Ovary (tissue), 3 donors: ENCODE results near the gene HIP1.

Experiments used
- EP300 ChIP-seq: sonication (generic); formaldehyde crosslinking; IDR thresholded peaks from one replicate; pipeline ENCODE4 v1.6.1; 2017; ENCODE audit warnings: antibody characterized with exemption
- POLR2A ChIP-seq: fragments of 450-650 bp; IDR thresholded peaks from one replicate; pipeline ENCODE4 v1.6.1; 2017; ENCODE audit warnings: antibody characterized with exemption, mild to moderate bottlenecking, moderate library complexity
- TF ChIP-seq, protein P1 (sequence below), 3 donors: fragments of 450-650 bp in 2 of 3; fragments of 200-600 bp in 1 of 3; IDR thresholded peaks; one replicate each; pipeline versions ENCODE4 v1.5.1 to v1.8.0; 2016 to 2022; ENCODE audit warnings: antibody characterized with exemption in 3 of 3, mild to moderate bottlenecking in 1 of 3
- donor health status: DM: no; HTN: no; CAD: no.

DNA sequence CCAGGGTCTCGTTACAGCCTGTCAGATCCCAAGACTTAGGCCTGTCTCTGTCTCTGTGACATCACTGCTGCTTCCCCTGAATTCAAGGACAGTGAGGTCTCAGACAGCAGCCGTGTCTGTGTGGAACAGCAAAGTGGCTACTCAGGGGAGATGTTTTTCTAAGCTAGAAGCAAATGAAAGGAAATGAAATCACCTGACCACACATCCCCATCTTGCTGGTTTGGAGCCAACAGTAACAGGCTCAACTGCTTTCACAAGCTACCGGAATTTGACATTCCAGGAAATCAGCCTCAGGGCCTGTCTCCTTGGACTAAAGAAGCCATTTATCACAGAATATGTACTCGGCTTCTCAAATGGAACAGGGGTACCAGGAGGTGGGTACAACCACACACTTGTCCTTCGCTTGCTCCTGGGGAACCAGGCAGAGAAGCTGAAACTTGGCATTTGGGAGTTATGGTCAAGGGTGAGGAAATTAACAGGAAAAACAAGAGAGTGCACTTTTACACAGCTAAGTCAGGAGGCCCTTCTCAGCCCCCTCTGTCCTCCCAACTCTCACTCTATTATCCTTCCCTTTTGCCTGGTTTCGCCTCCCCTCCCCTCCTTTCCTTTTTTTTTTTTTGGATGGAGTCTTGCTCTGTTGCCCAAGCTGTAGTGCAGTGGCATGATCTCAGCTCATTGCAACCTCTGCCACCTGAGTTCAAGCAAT lies 173.5 kb downstream of the HIP1 start:
- TF ChIP-seq, protein P1, sequence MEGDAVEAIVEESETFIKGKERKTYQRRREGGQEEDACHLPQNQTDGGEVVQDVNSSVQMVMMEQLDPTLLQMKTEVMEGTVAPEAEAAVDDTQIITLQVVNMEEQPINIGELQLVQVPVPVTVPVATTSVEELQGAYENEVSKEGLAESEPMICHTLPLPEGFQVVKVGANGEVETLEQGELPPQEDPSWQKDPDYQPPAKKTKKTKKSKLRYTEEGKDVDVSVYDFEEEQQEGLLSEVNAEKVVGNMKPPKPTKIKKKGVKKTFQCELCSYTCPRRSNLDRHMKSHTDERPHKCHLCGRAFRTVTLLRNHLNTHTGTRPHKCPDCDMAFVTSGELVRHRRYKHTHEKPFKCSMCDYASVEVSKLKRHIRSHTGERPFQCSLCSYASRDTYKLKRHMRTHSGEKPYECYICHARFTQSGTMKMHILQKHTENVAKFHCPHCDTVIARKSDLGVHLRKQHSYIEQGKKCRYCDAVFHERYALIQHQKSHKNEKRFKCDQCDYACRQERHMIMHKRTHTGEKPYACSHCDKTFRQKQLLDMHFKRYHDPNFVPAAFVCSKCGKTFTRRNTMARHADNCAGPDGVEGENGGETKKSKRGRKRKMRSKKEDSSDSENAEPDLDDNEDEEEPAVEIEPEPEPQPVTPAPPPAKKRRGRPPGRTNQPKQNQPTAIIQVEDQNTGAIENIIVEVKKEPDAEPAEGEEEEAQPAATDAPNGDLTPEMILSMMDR (IDR thresholded peaks at IDR 0.05): no peak
- TF ChIP-seq POLR2A (no peak), EP300 (no peak)
